GM19023 (cell line): ENCODE measurements around the gene BRD1.

Experiments used
- ATAC-seq: cut with Tn5 transposase; IDR thresholded peaks from one replicate; pipeline ENCODE4 v1.9.1; 2021; ENCODE audit warnings: mild to moderate bottlenecking, moderate library complexity; ENCODE audit not compliant: unreplicated experiment

BRD1 gene

DNA sequence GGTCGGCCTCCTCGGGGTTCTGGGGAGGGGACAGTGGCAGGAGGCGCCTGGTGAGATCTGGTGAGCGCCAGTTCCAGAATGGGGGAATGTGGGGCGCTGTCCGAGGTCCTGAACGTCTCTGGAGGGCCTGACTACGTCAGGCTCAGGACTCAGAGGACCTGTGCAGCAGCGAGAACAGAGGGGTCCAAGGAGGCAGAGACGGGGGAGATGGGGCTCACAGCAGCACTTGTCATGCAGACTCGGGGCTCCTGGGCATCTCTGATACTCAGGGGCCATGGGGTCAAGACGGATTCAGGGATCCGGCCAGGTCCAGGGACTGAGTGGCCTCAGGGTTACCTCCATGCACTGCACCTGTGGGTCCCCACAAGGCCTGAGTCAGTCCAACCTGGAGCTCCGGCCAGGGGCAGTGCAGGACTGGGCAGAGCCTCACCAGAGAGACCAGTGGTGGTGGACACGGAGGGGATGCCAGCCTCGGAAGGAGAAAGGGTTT, 92.2 kb downstream of the BRD1 start:
- ATAC-seq = no peak

DNA sequence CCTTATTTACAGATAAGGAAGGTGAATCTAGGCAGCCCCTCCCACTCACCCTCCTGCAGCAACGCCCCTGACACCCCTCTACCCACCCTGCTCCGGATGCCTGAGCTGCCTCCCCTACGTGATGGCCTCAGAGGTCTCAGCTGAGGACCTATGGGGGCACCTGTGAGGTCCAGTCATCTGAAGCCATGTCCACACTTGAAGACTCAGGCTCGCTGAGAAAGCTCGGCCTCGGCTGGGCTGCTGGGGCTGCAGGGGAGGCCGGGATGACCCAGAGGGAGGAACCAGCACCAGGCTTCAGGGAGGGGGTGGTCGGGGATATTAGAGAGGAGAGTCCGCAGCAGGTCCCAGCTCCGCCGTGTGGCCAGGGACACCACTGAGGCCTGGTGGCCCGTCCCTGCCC, 92.8 kb downstream of the BRD1 start:
- no peak for ATAC-seq

DNA sequence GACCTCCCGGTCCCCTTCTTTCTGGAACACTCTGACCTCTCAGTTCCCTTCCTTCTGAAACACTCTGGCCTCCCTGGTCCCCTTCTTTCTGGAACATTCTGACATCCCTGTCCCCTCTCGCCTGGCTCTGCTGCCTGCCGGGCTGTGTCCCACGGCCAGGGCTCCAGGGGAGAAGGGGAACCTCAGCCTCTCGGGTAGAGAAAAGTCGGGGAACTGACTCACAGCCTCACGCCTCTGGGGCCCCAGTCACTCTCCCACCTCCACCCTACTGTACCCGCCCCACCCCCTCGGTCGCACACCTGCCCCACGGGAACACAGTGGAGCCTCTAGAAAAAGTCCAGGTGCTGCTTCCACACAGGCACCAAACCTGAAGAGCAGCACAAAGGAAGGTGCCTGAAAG, 93.3 kb downstream of the BRD1 start:
- ATAC-seq = no peak

DNA sequence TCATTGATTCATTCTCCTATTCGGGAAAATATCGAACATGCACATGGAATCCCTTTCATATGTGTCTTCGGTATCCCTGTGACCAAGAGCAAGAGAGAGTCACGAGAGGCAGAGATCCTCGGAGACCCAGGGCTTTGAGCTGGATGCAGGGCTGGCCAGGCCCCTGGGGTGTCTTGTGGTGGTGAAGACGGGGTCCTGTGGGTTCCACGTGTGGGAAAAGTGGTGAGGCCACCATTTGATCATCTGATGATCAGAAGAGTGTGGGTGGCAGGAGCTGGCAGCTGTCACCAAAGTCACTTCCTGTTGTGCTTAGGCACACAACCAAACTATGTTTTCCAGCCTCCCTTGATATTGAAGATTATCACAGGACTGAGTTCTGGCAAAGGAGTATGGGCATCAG, 94.0 kb downstream of the BRD1 start:
- no peak for ATAC-seq

DNA sequence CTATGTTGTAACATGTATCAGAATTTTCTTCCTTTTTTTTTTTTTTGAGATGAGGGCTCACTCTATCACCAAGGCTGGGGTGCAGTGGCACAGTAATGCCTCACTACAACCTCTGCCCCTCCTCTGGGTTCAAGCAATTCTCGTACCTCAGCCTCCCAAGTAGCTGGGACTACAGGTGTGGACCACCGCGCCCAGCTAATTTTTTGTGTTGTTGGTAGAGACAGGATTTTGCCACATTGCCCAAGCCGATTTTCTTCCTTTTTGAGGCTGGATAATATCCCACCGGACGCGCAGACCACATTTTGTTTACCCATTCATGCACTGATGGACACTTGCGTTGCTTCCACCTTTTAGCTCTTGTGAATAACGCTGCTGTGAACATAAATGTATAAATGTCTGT, 97.0 kb downstream of the BRD1 start:
- no peak for ATAC-seq

DNA sequence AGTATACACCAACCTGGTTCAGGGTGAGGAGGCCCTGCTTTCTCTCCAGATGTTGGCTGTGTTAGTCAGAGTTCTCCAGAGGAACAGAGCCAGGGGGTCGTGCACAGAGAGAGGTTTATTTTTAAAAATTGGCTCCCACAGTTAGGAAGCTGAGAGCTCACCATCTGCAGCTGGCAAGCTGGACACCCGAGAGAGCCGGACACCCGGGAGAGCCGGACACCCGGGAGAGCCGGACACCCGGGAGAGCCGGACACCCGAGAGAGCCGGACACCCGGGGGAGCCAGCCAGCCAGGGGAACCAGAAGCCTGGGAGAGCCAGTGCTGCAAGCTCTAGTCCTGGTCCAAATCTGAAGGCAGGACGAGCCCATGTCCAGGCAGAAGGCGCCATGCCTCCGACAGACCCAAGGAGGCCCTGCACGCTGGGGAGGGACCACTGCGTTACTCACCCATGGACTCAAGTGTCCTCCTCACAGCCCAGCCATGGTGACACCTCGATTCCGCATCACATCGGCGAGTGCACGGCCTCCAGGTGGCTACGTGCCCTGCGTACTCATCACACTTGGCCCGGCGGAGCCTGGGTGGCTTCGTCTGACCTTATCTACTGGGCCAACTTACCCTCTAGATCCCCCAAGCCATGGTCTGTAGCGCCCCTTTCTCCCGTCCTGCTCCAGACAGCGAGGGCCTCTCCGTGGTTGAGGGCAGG, 99.0 kb downstream of the BRD1 start:
- ATAC-seq = no peak

DNA sequence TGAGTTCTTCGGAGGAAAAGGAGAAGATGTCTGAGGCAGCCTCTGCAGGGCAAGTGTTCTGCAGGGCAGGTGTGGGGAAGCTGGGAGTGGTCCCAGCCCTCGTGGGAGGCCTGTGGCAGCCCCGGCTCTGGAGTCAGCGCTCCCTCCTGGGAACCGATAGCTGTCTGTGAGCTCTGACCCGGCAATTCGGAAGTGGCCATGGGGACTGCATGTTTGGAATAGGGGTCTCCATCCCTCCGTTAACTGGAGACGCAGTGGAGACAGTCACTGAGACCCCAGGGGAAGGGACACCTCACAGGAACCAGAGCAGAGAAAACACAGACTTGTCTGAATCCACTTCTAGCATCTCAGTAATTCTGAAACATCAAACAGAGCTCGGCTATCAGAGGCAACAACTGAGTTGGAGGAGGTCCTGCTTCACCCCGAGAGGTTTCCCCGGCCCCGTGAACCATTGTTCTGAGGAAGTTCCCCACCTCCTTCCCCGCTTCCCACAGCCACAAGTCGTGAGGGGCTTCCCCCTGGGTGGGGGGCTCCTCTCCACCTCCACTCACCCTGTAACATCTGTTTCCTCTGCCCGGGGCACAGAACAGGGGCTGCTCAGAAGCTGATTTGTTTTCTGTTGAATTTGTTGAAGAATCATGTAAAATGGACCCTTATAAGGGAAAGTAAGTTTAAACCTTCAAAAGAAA, 99.6 kb downstream of the BRD1 start:
- no peak for ATAC-seq

DNA sequence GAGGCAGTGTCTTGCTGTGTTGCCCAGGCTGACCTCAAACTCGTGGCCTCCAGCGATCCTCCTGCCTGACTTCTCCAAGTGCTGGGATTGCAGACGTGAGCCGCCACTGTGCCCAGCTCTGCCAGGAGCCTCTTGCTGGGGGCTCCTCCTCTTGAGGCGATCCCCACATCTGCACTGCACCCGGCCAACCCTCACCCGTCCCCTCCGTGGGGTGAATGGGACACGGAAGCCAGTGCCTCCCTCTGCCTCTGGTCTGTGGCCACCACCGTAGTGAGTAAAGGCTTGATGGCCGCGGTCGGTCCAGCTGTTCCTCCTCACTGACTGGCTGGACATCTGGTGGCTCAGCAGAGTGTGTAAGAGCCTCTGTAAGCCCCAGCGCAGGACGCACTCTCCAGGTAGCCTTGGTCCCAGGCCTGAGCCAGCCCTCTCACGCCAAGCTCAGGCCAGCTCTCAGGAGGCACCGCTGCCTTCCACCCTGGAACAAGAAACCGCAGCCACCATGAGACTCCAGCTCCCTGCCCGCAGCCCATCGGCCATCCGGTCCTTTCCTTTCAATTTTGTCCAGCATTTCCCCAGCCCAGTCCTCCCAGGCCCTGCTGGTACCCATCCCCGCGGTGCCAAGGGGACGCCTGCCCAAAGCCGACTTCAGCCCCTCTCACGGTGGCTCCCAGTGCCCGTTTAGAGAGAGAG, 100.3 kb downstream of the BRD1 start:
- no peak for ATAC-seq

DNA sequence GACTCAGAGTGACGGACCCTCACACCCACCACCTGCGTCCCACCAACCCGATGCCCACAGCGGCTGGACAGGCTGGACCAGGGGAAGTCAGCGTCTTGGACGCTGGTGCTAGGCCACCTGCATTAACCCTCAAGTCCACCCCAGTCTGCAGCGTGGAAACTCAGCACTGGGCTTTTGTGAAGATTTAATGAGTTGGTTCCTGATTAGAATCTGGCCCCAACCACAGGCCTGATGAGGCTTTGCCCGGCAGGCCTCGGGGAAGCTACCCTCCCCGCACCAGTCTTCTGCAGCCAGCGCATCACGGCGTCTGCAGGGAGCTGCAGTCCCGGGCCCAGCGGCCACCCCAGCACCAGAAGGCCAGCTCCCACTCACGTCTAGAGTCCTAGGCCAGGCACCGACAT, 101.0 kb downstream of the BRD1 start:
- no peak for ATAC-seq

DNA sequence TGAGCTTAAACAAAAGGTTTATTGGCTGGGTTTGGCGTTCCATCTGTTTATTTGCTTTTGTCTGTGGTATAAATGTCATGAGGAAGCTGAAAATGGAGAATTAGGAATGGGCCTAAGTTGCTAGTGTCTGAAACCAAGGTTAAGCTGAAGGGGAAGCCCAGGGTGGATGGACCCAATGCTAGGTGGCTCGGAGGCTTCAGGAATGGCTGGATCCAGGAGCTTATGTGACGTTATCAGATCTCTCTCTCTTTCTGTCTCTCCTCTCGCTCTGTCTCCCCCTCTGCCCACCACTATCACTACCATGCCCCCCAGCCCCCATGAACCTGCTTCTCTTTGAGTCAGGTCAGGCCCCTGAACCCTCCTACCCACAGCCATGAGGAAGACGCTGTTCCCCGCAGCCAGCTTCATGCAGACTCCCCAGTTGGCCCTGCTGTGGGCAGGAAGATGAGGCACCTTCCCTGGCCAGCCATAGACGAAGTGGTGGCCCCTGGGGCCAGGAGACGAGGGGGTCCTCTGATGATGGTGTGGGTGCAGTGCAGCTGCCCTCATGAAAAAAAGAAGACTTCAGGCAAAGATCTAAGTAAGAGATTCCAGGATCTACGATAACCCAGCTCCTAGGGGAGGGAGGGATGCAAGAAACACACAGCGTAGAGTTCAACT, 101.5 kb downstream of the BRD1 start:
- ATAC-seq = no peak

DNA sequence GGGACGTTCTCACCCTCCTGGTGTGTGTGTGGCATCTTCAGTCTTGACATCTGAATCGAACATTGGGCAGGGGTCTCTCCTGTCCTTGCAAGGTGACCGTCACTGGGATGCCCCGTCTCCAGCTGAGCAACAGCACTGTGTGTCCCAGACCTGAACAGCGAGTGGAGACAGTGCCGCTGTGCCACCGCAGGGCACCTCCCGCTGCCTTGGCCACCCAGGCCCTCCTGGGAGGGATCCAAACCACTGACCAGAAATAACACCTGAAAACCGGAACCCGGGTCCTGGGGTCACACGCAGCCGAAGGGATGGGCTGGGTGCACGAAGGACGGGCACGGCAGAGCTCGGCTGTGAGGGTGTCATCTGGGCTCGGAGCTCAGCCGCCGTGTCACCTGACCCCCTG, 102.2 kb downstream of the BRD1 start:
- ATAC-seq = no peak

DNA sequence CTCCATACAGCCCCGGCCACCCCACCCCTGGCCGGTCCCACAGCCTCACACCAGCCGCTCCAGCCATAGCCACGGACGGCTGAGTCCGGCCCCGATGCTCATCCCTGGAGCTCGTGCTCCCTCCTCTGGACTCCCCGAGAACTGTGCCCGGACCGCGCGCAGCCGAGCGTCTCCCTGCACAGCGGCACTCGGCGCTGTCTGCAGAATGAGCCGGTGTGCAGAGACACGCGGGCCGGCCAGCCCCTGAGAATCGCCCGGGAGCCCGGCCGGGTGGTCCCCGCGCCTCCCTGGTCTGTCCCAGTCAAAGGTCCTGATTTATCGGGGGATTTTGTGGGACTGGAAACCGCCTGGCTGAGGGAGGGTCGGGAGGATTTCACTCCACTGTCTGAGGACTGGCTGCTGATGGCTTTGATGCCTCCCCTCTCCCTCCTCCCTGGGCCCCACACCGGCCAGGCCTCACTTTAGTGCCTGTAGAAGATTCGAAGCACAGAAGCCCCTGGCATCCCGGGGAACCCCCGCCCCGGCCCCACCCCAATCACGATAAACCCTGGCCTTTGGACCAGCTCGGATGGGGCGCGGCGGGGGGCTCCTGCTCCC, 102.7 kb downstream of the BRD1 start:
- ATAC-seq = no peak

DNA sequence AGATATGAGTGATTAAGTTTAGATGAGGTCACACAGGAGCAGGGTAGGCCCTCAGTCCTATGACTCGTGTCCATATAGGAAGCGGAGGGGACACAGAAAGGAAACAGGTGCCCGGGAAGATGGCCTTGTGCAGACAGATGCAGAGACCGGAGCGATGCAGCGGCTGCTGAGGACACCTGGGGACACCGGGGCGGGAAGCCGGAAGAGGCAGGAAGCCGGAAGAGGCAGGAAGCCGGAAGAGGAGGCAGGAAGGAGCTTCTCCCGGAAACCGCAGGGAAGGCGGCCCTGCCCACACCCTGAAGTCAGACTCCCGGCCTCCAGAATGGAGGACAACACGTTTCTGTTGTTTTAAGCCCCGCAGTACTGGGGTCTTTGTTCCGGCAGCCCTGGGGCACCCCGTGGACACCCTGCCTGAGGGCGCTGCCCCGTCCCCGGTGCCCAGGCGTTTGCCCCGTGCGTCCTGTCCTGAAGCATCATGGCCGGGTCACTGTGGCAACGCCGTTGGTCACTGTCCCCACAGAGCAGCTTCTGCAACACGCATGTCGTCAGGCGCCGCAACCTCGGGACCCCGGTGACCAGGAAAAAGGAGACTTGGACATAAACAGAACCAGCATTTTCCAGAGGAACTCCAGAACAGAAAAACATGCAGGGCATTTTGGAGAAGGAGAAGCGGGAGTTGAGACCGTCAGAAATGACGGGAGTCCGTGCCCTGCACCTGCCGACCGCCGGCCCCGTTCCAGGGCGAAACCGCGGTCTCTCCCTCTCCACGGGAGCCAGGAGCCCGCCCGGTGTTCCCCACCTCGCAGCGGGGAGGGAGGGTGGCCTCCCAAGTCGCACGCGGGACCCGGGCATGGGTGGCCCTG, 103.4 kb downstream of the BRD1 start:
- ATAC-seq = no peak

DNA sequence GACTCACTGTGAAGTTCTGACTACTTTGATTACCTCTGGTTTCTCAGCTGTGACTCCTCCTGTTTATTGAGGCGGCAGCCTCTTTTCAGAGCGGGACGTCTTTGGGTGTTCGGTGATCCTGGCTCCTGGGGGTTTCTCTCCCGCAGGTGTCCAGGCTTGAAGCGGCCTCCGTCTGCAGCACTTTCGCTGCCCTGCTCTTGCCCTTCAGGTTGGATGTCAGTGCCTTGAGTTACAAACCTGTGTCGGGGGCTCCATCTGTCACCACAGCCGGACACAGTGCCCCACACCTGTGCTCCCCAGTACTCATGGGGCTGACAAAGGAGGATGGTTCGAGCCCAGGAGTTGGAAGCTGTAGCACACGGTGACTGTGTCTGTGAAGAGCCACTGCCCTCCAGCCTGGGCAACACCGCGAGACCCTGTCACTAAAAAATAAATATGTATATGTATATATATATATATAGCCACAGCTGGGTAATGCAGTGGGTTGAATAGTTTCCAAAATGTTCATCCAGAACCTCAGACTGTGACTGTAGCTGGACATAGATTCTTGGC, 104.1 kb downstream of the BRD1 start:
- ATAC-seq = no peak
